ENCODE data around the gene OSGEPL1.
"Not testable (repeated sequence)": the region's sequence is repeated elsewhere in the genome, so short reads cannot be mapped to it uniquely, and the experiment has no call there.

Gene OSGEPL1

DNA sequence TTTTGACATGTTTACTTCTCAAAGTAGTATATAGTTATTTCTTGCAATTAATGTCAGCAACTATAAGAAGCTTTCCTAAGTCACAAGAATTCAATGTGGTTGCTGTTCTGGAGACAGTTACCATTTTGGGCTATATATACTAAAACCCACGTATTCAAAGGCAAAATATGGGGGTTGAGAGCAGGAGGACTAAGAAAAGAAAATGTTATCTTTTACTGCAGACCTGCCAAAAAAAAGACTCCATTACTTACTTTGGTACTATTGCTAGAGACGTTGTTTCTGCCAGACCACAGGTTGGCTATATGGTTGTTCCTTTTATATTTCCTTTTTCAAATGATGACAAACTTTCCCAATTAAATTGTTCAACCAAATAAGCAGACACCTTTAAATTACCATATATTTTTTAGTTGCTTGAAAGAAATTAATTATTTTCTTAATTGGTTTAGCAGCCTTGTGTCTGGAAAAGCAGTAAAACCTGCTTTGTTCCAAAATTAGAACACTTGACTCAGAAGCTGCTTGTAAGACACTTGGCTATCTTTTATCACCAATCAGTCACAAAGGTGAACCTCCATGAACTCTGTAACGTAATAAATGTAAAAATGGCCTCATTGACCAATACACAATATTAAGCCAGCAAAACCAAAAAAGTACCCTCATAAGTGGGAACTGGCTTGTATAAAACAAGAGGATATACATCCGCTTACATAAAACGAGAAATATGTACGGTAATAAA is 8.2 kb upstream of the OSGEPL1 start:
- Histone ChIP-seq H3K9me3 (ENCODE audit: insufficient read depth, low read length) (no peaks in the 10 kb centered on the region), H3K4me1 (ENCODE audit: insufficient read depth, insufficient read length) (no peaks in the 10 kb centered on the region), H3K4me3 (ENCODE audit: insufficient read length, low read depth) (no peak overlapping the region), H3K36me3 (ENCODE audit: insufficient read depth, insufficient read length, low read length) (peaks cover 65% of the 10 kb centered on the region), H3K27me3 (ENCODE audit: insufficient read depth, insufficient read length) (no peaks in the 10 kb centered on the region), H3K9ac (ENCODE audit: insufficient read length, low read depth) (no peak overlapping the region)
- no peak for DNase-seq (ENCODE audit: low read depth, low spot score)
- TF ChIP-seq SUZ12 (IDR thresholded peaks at IDR 0.05; ENCODE audit: extremely low read depth, insufficient read depth, insufficient read length) (no peak), ZNF274 (IDR thresholded peaks at IDR 0.05; ENCODE audit: low read depth, low read length) (no peak), YY1 (IDR thresholded peaks at IDR 0.05; ENCODE audit: insufficient read depth, insufficient read length) (no peak)

- no peak overlapping the region for H3K4me3 ChIP-seq (ENCODE audit: insufficient read length, low read depth)
- no peaks in the 10 kb centered on the region for H3K4me1 ChIP-seq (ENCODE audit: insufficient read depth, insufficient read length)
- peaks cover 8% of the 10 kb centered on the region for H3K36me3 ChIP-seq (ENCODE audit: insufficient read depth, insufficient read length, low read length)
- TF ChIP-seq SUZ12 (IDR thresholded peaks at IDR 0.05; ENCODE audit: extremely low read depth, insufficient read depth, insufficient read length) (no peak), ZNF274 (IDR thresholded peaks at IDR 0.05; ENCODE audit: low read depth, low read length) (no peak), YY1 (IDR thresholded peaks at IDR 0.05; ENCODE audit: insufficient read depth, insufficient read length) (no peak)
- no peak for DNase-seq (ENCODE audit: low read depth, low spot score)
- H3K9me3 ChIP-seq (ENCODE audit: insufficient read depth, low read length), result no peaks in the 10 kb centered on the region
- H3K9ac ChIP-seq (ENCODE audit: insufficient read length, low read depth), result peak overlapping the region; percentile 82
- H3K27me3 ChIP-seq (ENCODE audit: insufficient read depth, insufficient read length), result no peaks in the 10 kb centered on the region
Measured at GRCh38 chr2:189763908-189764661, 1.5 kb upstream of the OSGEPL1 start.

- no peaks in the 10 kb centered on the region for H3K4me1 ChIP-seq (ENCODE audit: insufficient read depth, insufficient read length)
- DNase-seq (ENCODE audit: low read depth, low spot score), result no peak
Measured at GRCh38 chr2:189762229-189762550, 402 bp downstream of the OSGEPL1 start.

DNA sequence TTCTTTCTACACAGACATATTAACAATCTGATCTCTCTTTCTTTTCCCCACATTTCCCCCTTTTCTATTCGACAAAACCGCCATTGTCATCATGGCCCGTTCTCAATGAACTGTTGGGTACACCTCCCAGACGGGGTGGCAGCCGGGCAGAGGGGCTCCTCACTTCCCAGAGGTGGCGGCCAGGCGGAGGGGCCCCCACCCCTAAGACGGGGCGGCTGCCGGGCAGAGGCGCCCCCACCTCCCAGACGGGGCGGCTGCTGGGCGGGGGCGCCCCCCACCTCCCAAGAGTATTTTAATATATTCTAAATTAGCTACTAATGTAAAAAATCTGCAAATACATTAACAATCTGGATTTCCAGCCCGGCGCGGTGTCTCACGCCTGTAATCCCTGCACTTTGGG is 2.4 kb downstream of the OSGEPL1 start:
- H3K9ac ChIP-seq (ENCODE audit: insufficient read length, low read depth); H3K4me3 ChIP-seq (ENCODE audit: insufficient read length, low read depth); H3K4me1 ChIP-seq (ENCODE audit: insufficient read depth, insufficient read length); H3K27me3 ChIP-seq (ENCODE audit: insufficient read depth, insufficient read length); H3K9me3 ChIP-seq (ENCODE audit: insufficient read depth, low read length); DNase-seq (ENCODE audit: low read depth, low spot score); H3K36me3 ChIP-seq (ENCODE audit: insufficient read depth, insufficient read length, low read length): not testable (repeated sequence)

More at GRCh38 chr2:189762229-189762550, 402 bp downstream of the OSGEPL1 start:
- no peaks in the 10 kb centered on the region for H3K9me3 ChIP-seq (ENCODE audit: insufficient read depth, low read length)
- H3K4me3 ChIP-seq (ENCODE audit: insufficient read length, low read depth), result peak overlapping the region; percentile 58
- peaks cover 8% of the 10 kb centered on the region for H3K36me3 ChIP-seq (ENCODE audit: insufficient read depth, insufficient read length, low read length)
- TF ChIP-seq YY1 (IDR thresholded peaks at IDR 0.05; ENCODE audit: insufficient read depth, insufficient read length) (no peak), ZNF274 (IDR thresholded peaks at IDR 0.05; ENCODE audit: low read depth, low read length) (no peak), SUZ12 (IDR thresholded peaks at IDR 0.05; ENCODE audit: extremely low read depth, insufficient read depth, insufficient read length) (no peak)
- H3K9ac ChIP-seq (ENCODE audit: insufficient read length, low read depth), result peak overlapping the region; percentile 82
- H3K27me3 ChIP-seq (ENCODE audit: insufficient read depth, insufficient read length), result no peaks in the 10 kb centered on the region

DNA sequence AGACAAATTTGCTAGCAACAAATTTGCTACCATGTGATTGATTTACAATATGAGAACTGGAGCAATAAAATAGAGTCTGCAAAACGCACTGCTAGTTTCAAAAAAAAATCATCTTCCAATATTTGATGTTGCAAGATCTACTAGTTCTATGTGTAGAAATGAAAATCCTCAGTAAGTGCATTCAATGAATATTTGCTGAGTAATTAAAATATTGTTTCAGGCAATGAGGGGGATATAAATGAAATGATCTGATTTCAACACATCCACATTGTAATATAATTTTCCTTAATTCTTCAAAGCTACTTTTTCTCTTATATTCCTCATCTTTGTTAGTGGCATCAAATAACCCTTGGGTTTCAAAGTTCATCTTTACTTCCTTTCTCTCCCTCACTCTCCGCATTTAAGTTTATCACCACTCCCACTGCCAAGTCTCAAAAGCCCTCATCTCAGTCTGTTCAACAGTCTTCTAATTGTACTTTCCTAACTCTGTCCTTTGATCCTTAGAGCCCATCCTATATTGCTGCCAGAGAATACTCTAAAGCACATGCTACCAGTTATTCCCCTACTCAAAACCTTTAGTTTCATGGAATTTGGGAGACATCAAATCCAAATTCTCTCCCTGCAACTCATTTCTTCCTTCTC is 6.2 kb downstream of the OSGEPL1 start:
- no peaks in the 10 kb centered on the region for H3K4me1 ChIP-seq (ENCODE audit: insufficient read depth, insufficient read length)
- TF ChIP-seq YY1 (IDR thresholded peaks at IDR 0.05; ENCODE audit: insufficient read depth, insufficient read length) (no peak), SUZ12 (IDR thresholded peaks at IDR 0.05; ENCODE audit: extremely low read depth, insufficient read depth, insufficient read length) (no peak), ZNF274 (IDR thresholded peaks at IDR 0.05; ENCODE audit: low read depth, low read length) (no peak)
- H3K9me3 ChIP-seq (ENCODE audit: insufficient read depth, low read length), result no peaks in the 10 kb centered on the region
- no peak for DNase-seq (ENCODE audit: low read depth, low spot score)
- peaks cover 22% of the 10 kb centered on the region for H3K36me3 ChIP-seq (ENCODE audit: insufficient read depth, insufficient read length, low read length)
- H3K4me3 ChIP-seq (ENCODE audit: insufficient read length, low read depth), result no peak overlapping the region
- no peaks in the 10 kb centered on the region for H3K27me3 ChIP-seq (ENCODE audit: insufficient read depth, insufficient read length)
- no peak overlapping the region for H3K9ac ChIP-seq (ENCODE audit: insufficient read length, low read depth)

DNA sequence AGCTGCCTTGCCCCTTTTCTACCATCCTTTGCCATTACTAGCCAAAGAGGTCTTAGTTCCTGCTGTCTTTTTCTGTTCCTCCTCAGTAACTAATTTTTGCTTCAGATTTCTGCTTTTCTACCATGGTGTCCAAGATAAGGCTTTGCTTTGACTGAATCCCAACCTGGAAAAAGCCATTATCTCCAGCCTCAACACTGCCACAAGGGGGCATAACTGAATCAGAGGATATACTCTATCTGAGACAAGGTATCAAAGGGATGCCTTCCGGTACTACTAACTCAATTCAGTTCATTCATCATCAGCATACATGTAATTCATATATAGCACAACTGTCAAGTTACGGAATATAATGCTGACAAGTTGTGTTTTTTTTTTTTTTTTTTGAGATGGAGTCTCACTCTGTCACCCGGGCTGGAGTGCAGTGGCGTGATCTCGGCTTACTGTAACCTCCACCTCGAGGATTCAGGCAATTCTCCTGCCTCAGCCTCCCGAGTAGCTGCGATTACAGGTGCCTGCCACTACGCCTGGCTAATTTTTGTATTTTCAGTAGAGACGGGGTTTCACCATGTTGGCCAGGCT is 11.4 kb downstream of the OSGEPL1 start:
- Histone ChIP-seq H3K27me3 (ENCODE audit: insufficient read depth, insufficient read length) (no peaks in the 10 kb centered on the region), H3K4me1 (ENCODE audit: insufficient read depth, insufficient read length) (no peaks in the 10 kb centered on the region), H3K4me3 (ENCODE audit: insufficient read length, low read depth) (no peak overlapping the region), H3K36me3 (ENCODE audit: insufficient read depth, insufficient read length, low read length) (peaks cover 38% of the 10 kb centered on the region), H3K9ac (ENCODE audit: insufficient read length, low read depth) (no peak overlapping the region), H3K9me3 (ENCODE audit: insufficient read depth, low read length) (no peaks in the 10 kb centered on the region)
- no peak for TF ChIP-seq YY1 (IDR thresholded peaks at IDR 0.05; ENCODE audit: insufficient read depth, insufficient read length)
- TF ChIP-seq SUZ12 (IDR thresholded peaks at IDR 0.05; ENCODE audit: extremely low read depth, insufficient read depth, insufficient read length), result no peak
- no peak for TF ChIP-seq ZNF274 (IDR thresholded peaks at IDR 0.05; ENCODE audit: low read depth, low read length)
- peak; percentile 20 for DNase-seq (ENCODE audit: low read depth, low spot score)

- no peak for TF ChIP-seq YY1 (IDR thresholded peaks at IDR 0.05; ENCODE audit: insufficient read depth, insufficient read length)
- no peak for TF ChIP-seq SUZ12 (IDR thresholded peaks at IDR 0.05; ENCODE audit: extremely low read depth, insufficient read depth, insufficient read length)
- TF ChIP-seq ZNF274 (IDR thresholded peaks at IDR 0.05; ENCODE audit: low read depth, low read length), result no peak
- H3K9ac ChIP-seq (ENCODE audit: insufficient read length, low read depth), result no peak overlapping the region
- no peak for DNase-seq (ENCODE audit: low read depth, low spot score)
- H3K9me3 ChIP-seq (ENCODE audit: insufficient read depth, low read length), result no peaks in the 10 kb centered on the region
- H3K4me1 ChIP-seq (ENCODE audit: insufficient read depth, insufficient read length), result no peaks in the 10 kb centered on the region
- H3K4me3 ChIP-seq (ENCODE audit: insufficient read length, low read depth), result no peak overlapping the region
- H3K27me3 ChIP-seq (ENCODE audit: insufficient read depth, insufficient read length), result no peaks in the 10 kb centered on the region
- H3K36me3 ChIP-seq (ENCODE audit: insufficient read depth, insufficient read length, low read length), result no peaks in the 10 kb centered on the region
Measured at GRCh38 chr2:189729430-189729829, 33.2 kb downstream of the OSGEPL1 start.

Measured in NT2/D1 (cell line).